Activated T-cell treated with anti-CD3 and anti-CD28 coated beads for 4 hours (primary cell): ENCODE results near the gene INPP4A.

ENCODE experiments used
- DNase-seq: peaks from one replicate; pipeline ENCODE4 v3.0.0-alpha.2; 2020

Gene INPP4A

GRCh38 chr2:98519156-98519555, 74.5 kb downstream of the INPP4A start:
- no peak for DNase-seq

- no peak for DNase-seq
Observed at GRCh38 chr2:98519851-98520250, 75.2 kb downstream of the INPP4A start.

- no peak for DNase-seq
Observed at GRCh38 chr2:98520806-98521205, 76.1 kb downstream of the INPP4A start.

- DNase-seq = no peak
Observed at GRCh38 chr2:98521266-98521665, 76.6 kb downstream of the INPP4A start.

- no peak for DNase-seq
Observed at GRCh38 chr2:98522854-98523253, 78.2 kb downstream of the INPP4A start.

- no peak for DNase-seq
Observed at GRCh38 chr2:98524168-98524567, 79.5 kb downstream of the INPP4A start.

- no peak for DNase-seq
Observed at GRCh38 chr2:98528349-98528748, 83.7 kb downstream of the INPP4A start.

- DNase-seq = no peak
Observed at GRCh38 chr2:98530114-98530513, 85.5 kb downstream of the INPP4A start.

- no peak for DNase-seq
Observed at GRCh38 chr2:98532756-98533155, 88.1 kb downstream of the INPP4A start.

GRCh38 chr2:98533547-98533946, 88.9 kb downstream of the INPP4A start:
- no peak for DNase-seq

GRCh38 chr2:98534761-98535160, 90.1 kb downstream of the INPP4A start:
- no peak for DNase-seq

GRCh38 chr2:98535971-98536677, 91.5 kb downstream of the INPP4A start:
- DNase-seq = no peak

GRCh38 chr2:98537390-98538126, 92.9 kb downstream of the INPP4A start:
- DNase-seq = no peak

- DNase-seq = no peak
Observed at GRCh38 chr2:98538280-98539041, 93.8 kb downstream of the INPP4A start.

- no peak for DNase-seq
Observed at GRCh38 chr2:98539056-98539735, 94.5 kb downstream of the INPP4A start.

GRCh38 chr2:98540536-98540935, 95.9 kb downstream of the INPP4A start:
- DNase-seq = no peak

- DNase-seq = no peak
Observed at GRCh38 chr2:98541489-98541888, 96.8 kb downstream of the INPP4A start.

- no peak for DNase-seq
Observed at GRCh38 chr2:98541906-98542305, 97.2 kb downstream of the INPP4A start.

- no peak for DNase-seq
Observed at GRCh38 chr2:98543214-98543613, 98.6 kb downstream of the INPP4A start.

- no peak for DNase-seq
Observed at GRCh38 chr2:98543842-98544241, 99.2 kb downstream of the INPP4A start.

GRCh38 chr2:98545591-98545990, 100.9 kb downstream of the INPP4A start:
- no peak for DNase-seq

GRCh38 chr2:98546186-98546585, 101.5 kb downstream of the INPP4A start:
- DNase-seq = no peak

GRCh38 chr2:98547092-98547790, 102.6 kb downstream of the INPP4A start:
- DNase-seq = no peak
